HL-60 (cell line): ENCODE results near the gene FARS2.

ENCODE experiments used
- DNase-seq, 2 experiments: peaks; one replicate each; pipeline ENCODE4 v3.0.0-alpha.2; 2010 to 2020; ENCODE audit warnings: low read depth in 1 of 2, low spot score in 1 of 2
- H3K27ac ChIP-seq: fragments of 250-450 bp; sonication (Bioruptor Pico); replicated peaks from 2 replicates; pipeline ENCODE4 v1.5.1; 2020; ENCODE audit warnings: mild to moderate bottlenecking, moderate library complexity
- H3K27me3 ChIP-seq: fragments of 250-450 bp; sonication (Bioruptor Pico); 2 replicates; pipeline ENCODE4 v1.5.1; 2021; ENCODE audit warnings: mild to moderate bottlenecking, moderate library complexity; ENCODE audit not compliant: insufficient read depth, poor library complexity, severe bottlenecking
- H3K4me3 ChIP-seq: replicated peaks from 2 replicates; pipeline ENCODE4 v1.5.1; 2011; ENCODE audit warnings: mild to moderate bottlenecking, control low read depth, low read length; ENCODE audit not compliant: insufficient read depth
- GABPA ChIP-seq: IDR thresholded peaks from 2 replicates; pipeline ENCODE4 v1.6.1; 2012; ENCODE audit warnings: low read depth
- POLR2AphosphoS5 ChIP-seq: IDR thresholded peaks from 2 replicates; pipeline ENCODE4 v1.6.1; 2012; ENCODE audit warnings: low read depth
- SPI1 ChIP-seq: IDR thresholded peaks from 2 replicates; pipeline ENCODE4 v1.6.1; 2012; ENCODE audit warnings: low read depth, mild to moderate bottlenecking, borderline replicate concordance
- TF ChIP-seq, protein P1 (sequence below): IDR thresholded peaks from 2 replicates; pipeline ENCODE4 v1.6.1; 2012; ENCODE audit warnings: low read depth; ENCODE audit not compliant: insufficient replicate concordance
- TF ChIP-seq, protein P2 (sequence below): IDR thresholded peaks from one replicate; pipeline ENCODE4 v1.5.1; 2011; ENCODE audit warnings: low read length, control low read depth, inconsistent platforms; ENCODE audit not compliant: insufficient read depth

Gene FARS2

DNA sequence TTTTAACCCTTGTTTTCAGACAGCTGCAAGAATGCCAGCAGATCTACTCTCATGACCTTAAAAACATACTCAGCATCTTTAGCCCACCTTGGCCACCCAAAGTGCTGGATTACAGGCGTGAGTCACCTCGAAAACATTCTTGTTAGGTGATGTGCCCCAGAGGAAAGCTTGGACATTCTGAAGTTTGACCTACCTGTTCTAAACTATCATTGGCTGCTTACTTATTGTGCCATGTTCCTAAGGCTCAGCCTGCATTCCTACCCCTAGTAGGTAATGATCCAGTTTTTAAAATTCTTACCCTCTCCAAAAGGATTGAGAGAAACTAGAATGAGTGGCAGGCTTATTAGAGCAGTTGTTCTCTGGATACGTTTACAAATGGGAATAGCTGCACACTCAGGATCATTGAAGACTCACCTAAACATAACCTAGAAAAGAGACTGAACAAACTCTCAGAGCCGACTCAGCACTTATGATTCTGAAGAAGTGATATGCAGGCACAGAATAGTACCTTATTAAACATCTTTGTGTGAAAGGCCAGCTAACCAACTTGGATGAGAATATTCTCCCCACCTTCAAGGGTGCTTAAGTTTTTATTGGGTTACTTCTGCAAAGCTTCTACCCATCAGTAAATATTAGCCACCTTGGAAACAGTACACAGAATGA is 383.3 kb downstream of the FARS2 start:
- no peak overlapping the region for H3K4me3 ChIP-seq
- no peaks in the 10 kb centered on the region for H3K27me3 ChIP-seq
- no peak overlapping the region for H3K27ac ChIP-seq
- no peak for DNase-seq
- no peak for TF ChIP-seq SPI1
- TF ChIP-seq, protein P1, sequence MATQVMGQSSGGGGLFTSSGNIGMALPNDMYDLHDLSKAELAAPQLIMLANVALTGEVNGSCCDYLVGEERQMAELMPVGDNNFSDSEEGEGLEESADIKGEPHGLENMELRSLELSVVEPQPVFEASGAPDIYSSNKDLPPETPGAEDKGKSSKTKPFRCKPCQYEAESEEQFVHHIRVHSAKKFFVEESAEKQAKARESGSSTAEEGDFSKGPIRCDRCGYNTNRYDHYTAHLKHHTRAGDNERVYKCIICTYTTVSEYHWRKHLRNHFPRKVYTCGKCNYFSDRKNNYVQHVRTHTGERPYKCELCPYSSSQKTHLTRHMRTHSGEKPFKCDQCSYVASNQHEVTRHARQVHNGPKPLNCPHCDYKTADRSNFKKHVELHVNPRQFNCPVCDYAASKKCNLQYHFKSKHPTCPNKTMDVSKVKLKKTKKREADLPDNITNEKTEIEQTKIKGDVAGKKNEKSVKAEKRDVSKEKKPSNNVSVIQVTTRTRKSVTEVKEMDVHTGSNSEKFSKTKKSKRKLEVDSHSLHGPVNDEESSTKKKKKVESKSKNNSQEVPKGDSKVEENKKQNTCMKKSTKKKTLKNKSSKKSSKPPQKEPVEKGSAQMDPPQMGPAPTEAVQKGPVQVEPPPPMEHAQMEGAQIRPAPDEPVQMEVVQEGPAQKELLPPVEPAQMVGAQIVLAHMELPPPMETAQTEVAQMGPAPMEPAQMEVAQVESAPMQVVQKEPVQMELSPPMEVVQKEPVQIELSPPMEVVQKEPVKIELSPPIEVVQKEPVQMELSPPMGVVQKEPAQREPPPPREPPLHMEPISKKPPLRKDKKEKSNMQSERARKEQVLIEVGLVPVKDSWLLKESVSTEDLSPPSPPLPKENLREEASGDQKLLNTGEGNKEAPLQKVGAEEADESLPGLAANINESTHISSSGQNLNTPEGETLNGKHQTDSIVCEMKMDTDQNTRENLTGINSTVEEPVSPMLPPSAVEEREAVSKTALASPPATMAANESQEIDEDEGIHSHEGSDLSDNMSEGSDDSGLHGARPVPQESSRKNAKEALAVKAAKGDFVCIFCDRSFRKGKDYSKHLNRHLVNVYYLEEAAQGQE: no peak
- TF ChIP-seq, protein P2, sequence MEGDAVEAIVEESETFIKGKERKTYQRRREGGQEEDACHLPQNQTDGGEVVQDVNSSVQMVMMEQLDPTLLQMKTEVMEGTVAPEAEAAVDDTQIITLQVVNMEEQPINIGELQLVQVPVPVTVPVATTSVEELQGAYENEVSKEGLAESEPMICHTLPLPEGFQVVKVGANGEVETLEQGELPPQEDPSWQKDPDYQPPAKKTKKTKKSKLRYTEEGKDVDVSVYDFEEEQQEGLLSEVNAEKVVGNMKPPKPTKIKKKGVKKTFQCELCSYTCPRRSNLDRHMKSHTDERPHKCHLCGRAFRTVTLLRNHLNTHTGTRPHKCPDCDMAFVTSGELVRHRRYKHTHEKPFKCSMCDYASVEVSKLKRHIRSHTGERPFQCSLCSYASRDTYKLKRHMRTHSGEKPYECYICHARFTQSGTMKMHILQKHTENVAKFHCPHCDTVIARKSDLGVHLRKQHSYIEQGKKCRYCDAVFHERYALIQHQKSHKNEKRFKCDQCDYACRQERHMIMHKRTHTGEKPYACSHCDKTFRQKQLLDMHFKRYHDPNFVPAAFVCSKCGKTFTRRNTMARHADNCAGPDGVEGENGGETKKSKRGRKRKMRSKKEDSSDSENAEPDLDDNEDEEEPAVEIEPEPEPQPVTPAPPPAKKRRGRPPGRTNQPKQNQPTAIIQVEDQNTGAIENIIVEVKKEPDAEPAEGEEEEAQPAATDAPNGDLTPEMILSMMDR: no peak
- no peak for TF ChIP-seq GABPA
- TF ChIP-seq POLR2AphosphoS5: no peak

DNA sequence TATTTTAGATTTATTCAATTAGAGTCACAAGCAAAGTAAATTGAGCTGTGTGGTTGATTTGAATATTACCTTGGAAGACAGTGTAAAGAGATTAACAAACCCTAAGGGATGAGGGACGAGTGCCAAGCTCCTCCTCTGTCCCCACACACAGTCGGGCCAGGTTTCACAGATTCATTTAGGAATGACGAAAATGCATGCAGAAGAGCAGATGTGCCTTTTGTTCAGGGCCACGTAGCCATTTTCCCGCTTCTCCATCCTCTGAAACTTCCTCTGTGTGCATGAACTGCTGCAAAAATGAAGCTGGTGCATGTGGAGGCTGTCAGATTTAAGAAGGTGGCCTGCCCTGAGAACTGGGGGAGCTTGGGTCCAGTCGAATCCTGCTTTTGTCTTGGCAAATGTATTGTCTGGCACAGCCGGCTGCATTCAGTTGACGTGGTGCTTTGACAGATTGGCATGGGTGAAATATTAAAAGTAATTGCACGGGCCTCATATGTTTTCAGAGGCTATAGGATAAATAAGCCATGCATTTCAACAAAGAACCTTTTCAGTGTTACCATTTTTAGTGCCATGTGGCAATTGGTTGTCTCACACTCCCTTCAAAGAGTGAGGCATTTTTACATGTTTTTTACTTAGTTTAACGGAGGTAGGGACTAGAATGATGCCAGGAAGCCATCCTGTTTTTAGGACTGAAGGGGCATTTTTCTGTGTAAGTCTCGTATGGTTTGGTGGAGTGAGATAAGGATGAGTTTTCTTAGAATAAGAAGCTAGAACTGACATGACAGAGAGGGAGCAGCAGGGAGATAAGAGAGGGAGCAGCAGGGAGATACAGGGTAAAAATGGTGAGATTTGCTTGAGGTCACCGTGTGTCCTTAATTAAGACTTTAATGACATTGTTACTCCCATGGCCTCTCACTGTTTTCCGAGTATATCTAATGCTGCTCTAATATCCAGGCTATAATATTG is 384.3 kb downstream of the FARS2 start:
- no peak for DNase-seq
- H3K27ac ChIP-seq: no peak overlapping the region
- no peaks in the 10 kb centered on the region for H3K27me3 ChIP-seq
- H3K4me3 ChIP-seq: no peak overlapping the region
- TF ChIP-seq, protein P2: no peak
- TF ChIP-seq SPI1 (no peak), GABPA (no peak), POLR2AphosphoS5 (no peak)
- TF ChIP-seq, protein P1: no peak

DNA sequence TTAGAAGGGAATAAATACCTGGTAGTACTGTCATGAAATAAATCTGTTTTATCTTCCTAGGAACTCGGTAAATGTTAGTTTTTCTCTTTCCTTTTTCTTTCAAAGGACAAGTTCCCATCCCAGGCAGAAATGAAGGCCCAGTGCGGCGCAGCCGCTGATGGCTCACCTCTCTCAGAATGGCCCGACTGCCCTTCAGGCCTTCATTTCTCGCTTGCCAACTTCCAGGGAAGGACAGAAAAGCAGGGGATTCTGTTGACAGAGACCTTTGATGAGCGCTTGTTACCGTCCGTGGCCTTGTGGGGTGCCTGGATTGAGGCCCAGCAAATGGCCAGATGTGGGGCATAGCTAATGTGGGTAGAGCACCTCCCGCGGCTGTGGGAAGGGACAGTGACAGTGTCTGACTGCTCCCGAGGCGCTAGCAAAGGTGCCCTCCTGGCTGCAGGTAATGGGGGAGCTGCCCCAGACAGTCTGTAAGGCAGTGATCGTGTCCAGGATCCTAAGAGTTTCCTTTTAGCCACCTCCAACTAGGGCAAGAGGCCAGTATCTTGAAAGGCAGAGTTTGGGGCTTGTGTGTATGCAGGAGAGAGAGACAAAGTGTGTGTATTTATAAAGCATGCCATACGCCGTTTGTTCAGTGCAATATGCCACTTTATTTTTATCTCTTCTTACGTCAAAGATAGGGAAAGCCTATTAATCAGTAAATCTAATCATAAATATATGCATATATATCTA is 391.3 kb downstream of the FARS2 start:
- Histone ChIP-seq H3K27me3 (no peaks in the 10 kb centered on the region), H3K4me3 (no peak overlapping the region), H3K27ac (no peak overlapping the region)
- DNase-seq: no peak
- TF ChIP-seq SPI1: no peak
- no peak for TF ChIP-seq GABPA
- TF ChIP-seq POLR2AphosphoS5: no peak
- TF ChIP-seq, protein P2: no peak
- TF ChIP-seq, protein P1: no peak
